ENCODE results near the gene UPF1.
A peak's percentile ranks its signal among the peaks of the same experiment; 100 is the strongest.

UPF1 gene

DNA sequence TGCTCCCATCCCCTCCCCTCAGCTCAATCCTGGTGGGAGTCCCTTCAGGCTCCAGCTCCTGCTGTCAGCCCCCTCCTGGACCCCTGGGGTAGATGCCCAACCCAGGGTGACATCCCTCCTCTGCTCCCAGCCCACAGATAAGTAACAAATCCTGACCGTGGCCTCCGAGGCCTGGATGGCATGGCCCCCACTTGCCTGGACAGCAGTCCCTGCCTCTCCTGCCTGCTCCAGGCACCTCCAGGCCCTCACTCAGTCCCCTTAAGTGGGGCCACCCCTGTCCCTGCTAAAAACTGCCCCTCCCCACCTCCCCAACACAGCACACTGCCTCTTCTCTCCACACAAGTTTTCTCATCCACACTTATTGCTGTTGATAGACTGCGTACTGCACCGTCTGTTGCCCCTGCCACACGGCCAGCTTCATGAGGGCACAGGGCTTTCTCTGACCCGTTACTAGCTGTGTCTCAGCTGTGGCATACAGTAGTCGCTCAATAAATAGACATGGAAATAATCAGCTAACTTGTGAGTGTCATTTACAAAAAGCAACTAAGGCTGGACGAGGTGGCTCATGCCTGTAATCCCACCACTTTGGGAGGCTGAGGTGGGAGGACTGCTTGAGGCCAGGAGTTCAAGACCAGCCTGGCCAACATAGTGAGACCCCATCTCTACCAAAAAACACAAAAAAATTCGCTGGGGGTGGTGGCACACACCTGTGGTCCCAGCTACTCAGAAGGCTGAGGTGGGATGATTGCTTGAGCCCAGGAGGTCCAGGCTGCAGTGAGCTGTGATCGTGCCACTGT, 58.4 kb downstream of the UPF1 start:
- TF ChIP-seq ZNF274 (IDR thresholded peaks at IDR 0.05; ENCODE audit: low read depth, low read length), result no peak
- no peak for TF ChIP-seq SUZ12 (IDR thresholded peaks at IDR 0.05; ENCODE audit: extremely low read depth, insufficient read depth, insufficient read length)
- no peak for TF ChIP-seq YY1 (IDR thresholded peaks at IDR 0.05; ENCODE audit: insufficient read depth, insufficient read length)

GRCh38 chr19:18893587-18894253, 62.0 kb downstream of the UPF1 start:
- peak overlapping the region; percentile 8 for H3K9ac ChIP-seq (ENCODE audit: insufficient read length, low read depth)
- no peak for TF ChIP-seq SUZ12 (IDR thresholded peaks at IDR 0.05; ENCODE audit: extremely low read depth, insufficient read depth, insufficient read length)
- TF ChIP-seq ZNF274 (IDR thresholded peaks at IDR 0.05; ENCODE audit: low read depth, low read length), result no peak
- no peak for TF ChIP-seq YY1 (IDR thresholded peaks at IDR 0.05; ENCODE audit: insufficient read depth, insufficient read length)

More for the DNA sequence above, 58.4 kb downstream of the UPF1 start:
- peaks cover 12% of the 10 kb centered on the region for H3K4me1 ChIP-seq (ENCODE audit: insufficient read depth, insufficient read length)
- no peak overlapping the region for H3K4me3 ChIP-seq (ENCODE audit: insufficient read length, low read depth)
- no peak overlapping the region for H3K9ac ChIP-seq (ENCODE audit: insufficient read length, low read depth)
- H3K36me3 ChIP-seq (ENCODE audit: insufficient read depth, insufficient read length, low read length), result peaks cover 27% of the 10 kb centered on the region
- H3K27me3 ChIP-seq (ENCODE audit: insufficient read depth, insufficient read length), result no peaks in the 10 kb centered on the region
- no peak for DNase-seq (ENCODE audit: low read depth, low spot score)
- no peaks in the 10 kb centered on the region for H3K9me3 ChIP-seq (ENCODE audit: insufficient read depth, low read length)

DNA sequence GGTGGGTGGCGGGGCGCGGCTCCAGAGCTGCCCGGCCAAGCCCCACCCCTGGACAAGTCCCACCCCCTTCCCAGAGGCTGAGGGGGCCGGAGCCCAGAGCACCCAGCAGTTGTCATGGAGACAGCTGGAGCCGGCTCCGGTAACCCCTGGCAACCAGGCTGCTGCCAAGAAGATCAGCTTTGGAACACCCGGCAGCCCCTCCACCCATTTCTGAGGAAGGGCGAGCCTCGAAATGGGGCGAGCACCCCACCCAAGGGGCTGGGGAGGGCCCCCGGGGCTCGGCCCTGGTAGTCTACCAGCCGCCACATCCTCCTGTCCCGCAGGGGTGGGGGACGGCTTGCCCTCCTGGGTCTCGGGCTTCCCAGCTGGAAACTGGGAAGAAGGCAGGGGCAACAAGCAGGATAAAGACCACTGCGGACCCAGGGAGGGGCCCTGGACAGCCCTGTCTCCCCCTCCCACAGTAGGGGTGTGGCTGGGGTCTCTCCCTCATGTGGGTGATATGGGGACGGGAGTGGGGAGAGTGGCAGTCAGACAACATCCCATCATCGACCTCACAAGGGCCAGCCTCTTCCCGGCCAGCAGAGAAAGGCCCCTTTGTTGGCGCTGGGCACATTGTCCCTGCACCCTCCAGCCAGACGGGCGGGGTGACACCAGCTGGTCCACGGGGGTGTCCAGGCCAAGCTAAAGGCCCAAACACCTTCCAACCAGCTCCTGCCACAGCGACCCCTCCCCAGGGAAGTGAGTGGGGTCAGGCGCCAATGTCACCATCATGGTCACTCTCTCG, 62.7 kb downstream of the UPF1 start:
- Histone ChIP-seq H3K36me3 (ENCODE audit: insufficient read depth, insufficient read length, low read length) (peaks cover 24% of the 10 kb centered on the region), H3K4me1 (ENCODE audit: insufficient read depth, insufficient read length) (peaks cover 14% of the 10 kb centered on the region), H3K4me3 (ENCODE audit: insufficient read length, low read depth) (peak overlapping the region; percentile 77), H3K9me3 (ENCODE audit: insufficient read depth, low read length) (no peaks in the 10 kb centered on the region), H3K27me3 (ENCODE audit: insufficient read depth, insufficient read length) (no peaks in the 10 kb centered on the region), H3K9ac (ENCODE audit: insufficient read length, low read depth) (peak overlapping the region; percentile 79)
- DNase-seq (ENCODE audit: low read depth, low spot score), result no peak
- TF ChIP-seq ZNF274 (IDR thresholded peaks at IDR 0.05; ENCODE audit: low read depth, low read length) (no peak), YY1 (IDR thresholded peaks at IDR 0.05; ENCODE audit: insufficient read depth, insufficient read length) (no peak), SUZ12 (IDR thresholded peaks at IDR 0.05; ENCODE audit: extremely low read depth, insufficient read depth, insufficient read length) (no peak)

More at GRCh38 chr19:18893587-18894253, 62.0 kb downstream of the UPF1 start:
- peaks cover 14% of the 10 kb centered on the region for H3K4me1 ChIP-seq (ENCODE audit: insufficient read depth, insufficient read length)
- H3K9me3 ChIP-seq (ENCODE audit: insufficient read depth, low read length), result no peaks in the 10 kb centered on the region
- peaks cover 17% of the 10 kb centered on the region for H3K36me3 ChIP-seq (ENCODE audit: insufficient read depth, insufficient read length, low read length)
- H3K27me3 ChIP-seq (ENCODE audit: insufficient read depth, insufficient read length), result no peaks in the 10 kb centered on the region
- no peak overlapping the region for H3K4me3 ChIP-seq (ENCODE audit: insufficient read length, low read depth)
- no peak for DNase-seq (ENCODE audit: low read depth, low spot score)

DNA sequence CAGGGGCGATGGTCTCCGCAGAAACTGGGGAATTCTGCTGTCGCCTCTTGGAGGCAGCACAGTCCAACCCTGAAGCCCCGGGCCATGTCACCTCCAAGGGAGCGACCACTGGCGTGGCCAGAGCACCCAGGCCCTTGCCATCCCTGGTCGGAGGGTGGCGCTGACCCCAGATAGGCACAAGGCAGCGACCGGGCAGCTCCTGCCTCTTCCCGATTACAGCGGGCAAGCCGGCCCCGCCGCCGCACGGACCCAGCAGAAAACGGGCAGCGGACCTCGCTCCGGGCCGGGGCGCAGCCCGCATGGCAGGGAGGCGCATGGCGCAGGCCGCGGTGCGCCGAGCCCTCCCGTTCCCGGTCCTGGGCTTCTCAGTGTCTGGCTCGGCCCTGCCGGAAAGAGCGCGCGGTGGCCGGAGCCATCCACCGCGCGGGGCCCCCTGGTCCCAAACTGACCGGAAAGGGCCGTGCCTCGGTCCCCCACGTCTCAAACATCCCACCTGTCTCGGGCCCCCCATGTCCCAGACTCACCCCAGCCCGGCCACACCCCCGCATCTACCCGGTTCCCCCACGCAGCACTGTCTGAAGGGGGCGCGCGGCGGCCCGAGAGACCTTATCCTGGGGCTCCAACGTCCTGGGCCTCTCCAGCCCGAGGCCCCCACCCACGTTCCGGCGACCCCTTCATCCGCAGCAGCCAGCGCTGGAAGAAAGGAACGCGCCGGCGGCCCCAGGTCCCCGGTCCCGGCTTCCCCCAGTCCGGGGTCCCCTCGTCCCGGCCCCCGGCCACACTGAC, 63.5 kb downstream of the UPF1 start:
- H3K4me1 ChIP-seq (ENCODE audit: insufficient read depth, insufficient read length), result peaks cover 12% of the 10 kb centered on the region
- H3K9me3 ChIP-seq (ENCODE audit: insufficient read depth, low read length), result no peaks in the 10 kb centered on the region
- DNase-seq (ENCODE audit: low read depth, low spot score), result peak; percentile 67
- peaks cover 28% of the 10 kb centered on the region for H3K36me3 ChIP-seq (ENCODE audit: insufficient read depth, insufficient read length, low read length)
- H3K9ac ChIP-seq (ENCODE audit: insufficient read length, low read depth), result peak overlapping the region; percentile 79
- H3K27me3 ChIP-seq (ENCODE audit: insufficient read depth, insufficient read length), result no peaks in the 10 kb centered on the region
- no peak for TF ChIP-seq YY1 (IDR thresholded peaks at IDR 0.05; ENCODE audit: insufficient read depth, insufficient read length)
- TF ChIP-seq ZNF274 (IDR thresholded peaks at IDR 0.05; ENCODE audit: low read depth, low read length), result no peak
- H3K4me3 ChIP-seq (ENCODE audit: insufficient read length, low read depth), result peak overlapping the region; percentile 77

DNA sequence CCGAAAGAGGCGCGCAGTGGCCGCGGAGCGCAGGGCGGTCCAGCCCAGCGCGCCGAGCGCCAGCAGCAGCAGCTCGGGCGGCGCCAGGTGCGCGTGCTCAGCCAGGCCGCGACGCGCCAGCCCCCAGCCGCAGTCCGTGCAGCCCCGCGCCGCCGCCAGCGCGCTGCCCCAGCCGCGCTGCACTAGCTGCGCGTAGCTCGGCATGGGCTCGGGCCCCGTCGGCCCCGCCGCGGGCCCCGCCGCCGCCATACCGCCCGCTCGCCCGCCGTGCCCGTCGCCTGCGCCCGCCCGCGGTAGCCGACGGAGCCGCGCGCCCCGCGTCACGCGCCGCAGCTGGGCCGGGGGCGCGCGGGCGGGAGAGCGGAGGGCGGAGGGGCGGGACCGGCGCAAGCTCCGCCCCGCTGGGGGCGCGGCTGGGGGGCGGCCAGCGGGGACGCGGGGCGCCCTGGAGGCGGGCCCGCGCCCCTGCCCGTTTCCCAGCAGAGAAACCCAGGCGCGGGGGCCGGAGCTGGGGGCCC, 64.1 kb downstream of the UPF1 start, which contains the start of gene CERS1:
CERS1 (minus strand) TSS at position 335 of the 518 bp plus-strand sequence; CDS start at position 249, 86 bp downstream.
- peak within 1 kb of the TSS; percentile 79 for H3K9ac ChIP-seq (ENCODE audit: insufficient read length, low read depth)
- DNase-seq (ENCODE audit: low read depth, low spot score), result no peak
- H3K9me3 ChIP-seq (ENCODE audit: insufficient read depth, low read length), result no peaks in the 10 kb centered on the region
- peak within 1 kb of the TSS; percentile 77 for H3K4me3 ChIP-seq (ENCODE audit: insufficient read length, low read depth)
- peaks cover 33% of the 10 kb centered on the region for H3K36me3 ChIP-seq (ENCODE audit: insufficient read depth, insufficient read length, low read length)
- H3K27me3 ChIP-seq (ENCODE audit: insufficient read depth, insufficient read length), result no peaks in the 10 kb centered on the region
- TF ChIP-seq YY1 (IDR thresholded peaks at IDR 0.05; ENCODE audit: insufficient read depth, insufficient read length) (no peak), ZNF274 (IDR thresholded peaks at IDR 0.05; ENCODE audit: low read depth, low read length) (no peak), SUZ12 (IDR thresholded peaks at IDR 0.05; ENCODE audit: extremely low read depth, insufficient read depth, insufficient read length) (no peak)
- H3K4me1 ChIP-seq (ENCODE audit: insufficient read depth, insufficient read length), result peaks cover 12% of the 10 kb centered on the region

DNA sequence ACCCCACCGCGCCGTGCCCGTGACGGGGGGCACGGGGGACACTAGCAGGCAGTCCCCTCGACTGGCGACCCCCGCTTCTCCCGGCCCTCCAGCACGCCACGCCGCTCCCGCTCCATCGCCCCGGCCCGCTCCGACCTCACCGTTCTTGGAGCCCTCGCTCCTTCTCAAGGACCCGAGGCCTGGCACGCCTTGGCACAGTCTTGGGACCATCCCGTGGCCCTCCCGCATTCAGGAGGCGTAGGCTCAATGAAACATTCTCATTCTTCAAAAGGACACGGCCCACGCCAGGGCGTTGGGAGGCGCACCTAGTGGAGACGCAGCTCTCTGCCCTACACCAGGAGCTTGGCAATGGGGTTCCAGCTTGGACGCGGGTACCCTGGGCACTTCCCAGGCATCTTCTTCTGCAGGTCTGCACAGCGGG, 64.7 kb downstream of the UPF1 start:
- DNase-seq (ENCODE audit: low read depth, low spot score), result no peak
- TF ChIP-seq ZNF274 (IDR thresholded peaks at IDR 0.05; ENCODE audit: low read depth, low read length) (no peak), YY1 (IDR thresholded peaks at IDR 0.05; ENCODE audit: insufficient read depth, insufficient read length) (no peak), SUZ12 (IDR thresholded peaks at IDR 0.05; ENCODE audit: extremely low read depth, insufficient read depth, insufficient read length) (no peak)
- H3K27me3 ChIP-seq (ENCODE audit: insufficient read depth, insufficient read length), result no peaks in the 10 kb centered on the region
- H3K4me1 ChIP-seq (ENCODE audit: insufficient read depth, insufficient read length), result peaks cover 10% of the 10 kb centered on the region
- H3K9ac ChIP-seq (ENCODE audit: insufficient read length, low read depth), result no peak overlapping the region
- peaks cover 39% of the 10 kb centered on the region for H3K36me3 ChIP-seq (ENCODE audit: insufficient read depth, insufficient read length, low read length)
- no peak overlapping the region for H3K4me3 ChIP-seq (ENCODE audit: insufficient read length, low read depth)
- H3K9me3 ChIP-seq (ENCODE audit: insufficient read depth, low read length), result no peaks in the 10 kb centered on the region

Measured in NT2/D1 (cell line).